Muscle of leg (tissue), 11 donors: Measurements from ENCODE around the gene BTNL9. TPM values are rescaled to one million over a fixed set of nuclear protein-coding genes. Genes with fewer than 3 reads are reported as not detected.

Experiments
- DNase-seq: peaks from one replicate; pipeline ENCODE4 v3.0.0; 2013
- H3K27ac ChIP-seq: one replicate; pipeline ENCODE4 v1.5.1; 2013; ENCODE audit warnings: mild to moderate bottlenecking, low read length, control low read depth
- H3K27me3 ChIP-seq: one replicate; pipeline ENCODE4 v1.6.1; 2013; ENCODE audit warnings: low read length; ENCODE audit not compliant: control insufficient read depth, insufficient read depth
- H3K36me3 ChIP-seq: one replicate; pipeline ENCODE4 v1.6.1; 2013; ENCODE audit warnings: low read length; ENCODE audit not compliant: control insufficient read depth, insufficient read depth
- H3K4me1 ChIP-seq: one replicate; pipeline ENCODE4 v1.6.1; 2013; ENCODE audit warnings: low read length; ENCODE audit not compliant: control insufficient read depth, insufficient read depth
- H3K4me3 ChIP-seq: one replicate; pipeline ENCODE4 v1.5.1; 2013; ENCODE audit warnings: low read length, control low read depth
- H3K9me3 ChIP-seq: replicated peaks from 2 replicates; pipeline ENCODE4 v1.6.1; 2013; ENCODE audit warnings: low read depth, low read length; ENCODE audit not compliant: control insufficient read depth
- WGBS: methylation state at CpG from one replicate; pipeline ENCODE4 v1.1.5; 2013; ENCODE audit warnings: missing lambda C conversion rate; ENCODE audit not compliant: insufficient coverage; 5-methylcytosine and 5-hydroxymethylcytosine counted together
- polyA plus RNA-seq, 8 donors: library from polyadenylated mRNA; unstranded; fragments of 120-200 nt; gene quantifications; one replicate each; pipeline versions ENCODE4 v1.2.1 to v1.2.3, GENCODE V29; 2013; ENCODE audit warnings: inconsistent platforms in 1 of 8, low replicate concordance in 1 of 8; ENCODE audit not compliant: insufficient read length in 8 of 8, insufficient read depth in 1 of 8
- total RNA-seq: library from RNA; stranded (reverse); fragments of 120-200 nt; gene quantifications from one replicate; pipeline ENCODE4 v1.2.4, GENCODE V29; 2013

Gene BTNL9
- total and polyA plus RNA-seq, 9 donors, result 5.3 to 23.6 (median 10.4) TPM

DNA sequence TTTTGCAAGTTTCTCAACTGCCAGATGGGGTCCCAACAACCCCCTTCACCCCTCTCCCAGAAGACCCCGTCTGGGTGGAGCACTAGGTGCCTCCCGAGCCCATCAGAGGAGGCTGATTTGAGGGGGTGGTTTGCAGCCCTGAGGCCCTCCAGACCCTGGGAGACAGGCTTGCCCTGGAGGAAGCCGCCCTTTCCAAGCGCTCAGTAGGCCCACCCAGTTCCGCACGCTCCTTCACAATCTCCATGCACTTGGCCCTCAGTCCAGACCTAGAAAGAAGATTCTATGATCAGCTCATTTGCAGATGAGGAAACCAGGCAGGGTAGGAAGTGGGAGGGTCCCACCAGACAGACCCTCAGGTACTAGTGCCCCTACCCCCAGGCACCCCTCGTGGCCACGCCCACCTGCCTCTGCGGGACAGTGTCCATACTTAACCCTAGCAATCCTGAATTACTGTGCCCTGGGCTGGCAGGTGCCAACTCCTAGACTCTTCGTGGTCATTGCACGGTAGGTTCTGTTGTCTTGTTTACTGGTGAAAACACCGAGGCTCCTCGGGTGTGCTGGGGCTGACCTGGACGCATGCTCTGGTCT, 68.6 kb downstream of the BTNL9 start:
- WGBS, result 59% methylated on average over 6 of the region's 14 CpGs
- no peaks in the 10 kb centered on the region for H3K36me3 ChIP-seq
- H3K4me1 ChIP-seq, result no peaks in the 10 kb centered on the region
- peaks cover 76% of the 10 kb centered on the region for H3K27me3 ChIP-seq
- H3K27ac ChIP-seq, result no peak overlapping the region
- DNase-seq, result no peak
- H3K9me3 ChIP-seq, result no peaks in the 10 kb centered on the region
- H3K4me3 ChIP-seq, result no peak overlapping the region

DNA sequence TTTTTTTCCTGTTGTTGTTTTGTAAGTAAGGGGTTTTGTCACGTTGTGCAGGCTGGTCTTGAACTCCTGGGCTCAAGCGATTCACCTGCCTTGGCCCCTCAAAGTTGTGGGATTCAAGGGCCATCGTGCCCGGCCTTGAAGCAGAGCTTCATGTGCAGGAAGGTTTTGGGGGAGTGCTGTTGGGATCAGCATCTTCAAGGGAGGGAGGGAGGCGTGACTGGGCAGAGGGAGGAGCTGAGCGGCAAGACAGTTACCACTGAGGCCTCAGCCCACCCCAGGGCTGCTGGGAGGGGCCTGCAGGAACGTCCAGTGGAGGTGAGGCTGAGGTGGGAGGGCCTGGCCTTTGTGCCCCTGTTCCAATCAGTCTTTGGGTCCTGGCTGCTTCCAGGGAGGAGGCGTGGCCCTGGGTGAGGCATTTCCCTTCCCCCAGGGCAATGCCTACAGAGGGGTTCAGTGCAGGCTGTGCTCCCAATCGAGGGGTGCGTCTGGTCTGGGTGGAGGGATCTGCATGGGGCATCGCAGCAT, 69.5 kb downstream of the BTNL9 start:
- Histone ChIP-seq H3K36me3 (no peaks in the 10 kb centered on the region), H3K27ac (no peak overlapping the region), H3K4me3 (no peak overlapping the region), H3K4me1 (no peaks in the 10 kb centered on the region), H3K27me3 (peaks cover 78% of the 10 kb centered on the region), H3K9me3 (no peaks in the 10 kb centered on the region)
- no peak for DNase-seq
- 33% methylated on average over 7 of the region's 11 CpGs for WGBS

DNA sequence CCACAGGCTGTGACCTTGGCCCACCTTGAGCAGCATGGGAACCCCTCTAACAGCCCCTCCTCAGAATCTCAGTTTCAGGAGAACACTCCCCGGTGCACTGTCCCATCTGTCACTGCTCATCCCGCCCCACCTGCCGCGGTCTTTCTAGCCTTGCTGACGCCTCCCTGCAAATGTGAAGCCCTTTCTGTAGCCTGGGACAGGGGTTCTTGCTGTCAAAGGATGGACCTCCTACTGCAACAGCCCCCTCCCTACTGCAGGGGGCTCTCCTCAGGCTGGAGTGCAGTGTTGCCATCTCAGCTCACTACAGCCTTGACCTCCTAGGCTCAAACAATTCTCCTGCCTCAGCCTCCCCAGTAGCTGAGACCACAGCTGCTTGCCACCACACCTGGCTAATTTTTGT, 70.9 kb downstream of the BTNL9 start:
- no peaks in the 10 kb centered on the region for H3K36me3 ChIP-seq
- no peak for DNase-seq
- no peaks in the 10 kb centered on the region for H3K4me1 ChIP-seq
- H3K27ac ChIP-seq, result no peak overlapping the region
- no peak overlapping the region for H3K4me3 ChIP-seq
- 81% methylated on average over 5 of the region's 5 CpGs for WGBS
- H3K9me3 ChIP-seq, result no peaks in the 10 kb centered on the region
- peaks cover 77% of the 10 kb centered on the region for H3K27me3 ChIP-seq

Other genes with a start within 250 kb of the BTNL9 start
- gene MGAT1, start 237.5 kb upstream of the BTNL9 start, total RNA-seq, result 52.1 TPM
- gene MGAT1, start 237.5 kb upstream of the BTNL9 start, polyA plus RNA-seq, result 100 to 1,000 TPM in 1 of 8 donors, 10 to 100 TPM in 7; 73.9 to 100 (median 84.3) TPM
- gene ZFP62, start 179.0 kb upstream of the BTNL9 start, total RNA-seq, result 31.7 TPM
- 10 to 100 TPM; 22.4 to 27.4 (median 24.2) TPM for gene ZFP62, start 179.0 kb upstream of the BTNL9 start, polyA plus RNA-seq
- 0.09 TPM for gene BTNL8, start 141.1 kb upstream of the BTNL9 start, total RNA-seq
- 1 to 10 TPM in 2 of 8 donors, under 1 TPM in 4, not detected in 2; 0.09 to 3.0 (median 0.14) TPM for gene BTNL8, start 141.1 kb upstream of the BTNL9 start, polyA plus RNA-seq
- gene BTNL3, start 51.4 kb upstream of the BTNL9 start, total RNA-seq, result not detected
- gene BTNL3, start 51.4 kb upstream of the BTNL9 start, polyA plus RNA-seq, result 1 to 10 TPM in 2 of 8 donors, under 1 TPM in 3, not detected in 3; 0.04 to 1.8 (median 0.08) TPM
- gene OR2V1, start 90.9 kb downstream of the BTNL9 start, total RNA-seq, result not detected
- under 1 TPM in 1 of 8 donors, not detected in 7; 0.08 TPM for gene OR2V1, start 90.9 kb downstream of the BTNL9 start, polyA plus RNA-seq
- gene OR2V2, start 107.3 kb downstream of the BTNL9 start, total RNA-seq, result not detected
- gene OR2V2, start 107.3 kb downstream of the BTNL9 start, polyA plus RNA-seq, result not detected
- gene TRIM7, start 164.9 kb downstream of the BTNL9 start, total RNA-seq, result 18.8 TPM
- 10 to 100 TPM in 6 of 8 donors, 1 to 10 TPM in 2; 7.7 to 22.0 (median 14.3) TPM for gene TRIM7, start 164.9 kb downstream of the BTNL9 start, polyA plus RNA-seq
- 9.5 TPM for gene TRIM41, start 183.0 kb downstream of the BTNL9 start, total RNA-seq
- 10 to 100 TPM; 16.5 to 21.9 (median 19.3) TPM for gene TRIM41, start 183.0 kb downstream of the BTNL9 start, polyA plus RNA-seq
- gene RACK1, start 203.6 kb downstream of the BTNL9 start, total RNA-seq, result 4,768 TPM
- gene RACK1, start 203.6 kb downstream of the BTNL9 start, polyA plus RNA-seq, result 1,000 to 10,000 TPM; 3,139 to 3,769 (median 3,395) TPM
- gene TRIM52, start 220.9 kb downstream of the BTNL9 start, total RNA-seq, result 8.3 TPM
- gene TRIM52, start 220.9 kb downstream of the BTNL9 start, polyA plus RNA-seq, result 10 to 100 TPM in 6 of 8 donors, 1 to 10 TPM in 2; 8.9 to 20.6 (median 12.4) TPM